HG02571 (cell line): ENCODE data around the gene ZBTB47.

ENCODE experiments used
- ATAC-seq: cut with Tn5 transposase; IDR thresholded peaks from one replicate; pipeline ENCODE4 v1.9.1; 2021; ENCODE audit warnings: mild to moderate bottlenecking, moderate library complexity; ENCODE audit not compliant: unreplicated experiment

ZBTB47 gene

GRCh38 chr3:42684632-42685362, 31.3 kb downstream of the ZBTB47 start:
- no peak for ATAC-seq

- no peak for ATAC-seq
Observed at GRCh38 chr3:42685363-42685881, 31.9 kb downstream of the ZBTB47 start, which contains the start of gene KLHL40. Gene KLHL40, plus strand, starts transcription at chr3:42685537. Its CDS starts 82 bp downstream, at chr3:42685619.

- ATAC-seq: no peak
Observed at GRCh38 chr3:42685891-42686820, 32.7 kb downstream of the ZBTB47 start.

GRCh38 chr3:42686832-42687650, 33.5 kb downstream of the ZBTB47 start:
- ATAC-seq: no peak

- no peak for ATAC-seq
Observed at GRCh38 chr3:42688016-42688415, 34.5 kb downstream of the ZBTB47 start.

GRCh38 chr3:42688487-42689420, 35.3 kb downstream of the ZBTB47 start:
- ATAC-seq: no peak

GRCh38 chr3:42689421-42690014, 36.0 kb downstream of the ZBTB47 start:
- ATAC-seq: no peak

GRCh38 chr3:42690191-42690590, 36.7 kb downstream of the ZBTB47 start:
- ATAC-seq: no peak

GRCh38 chr3:42690766-42691680, 37.5 kb downstream of the ZBTB47 start:
- ATAC-seq: no peak

GRCh38 chr3:42691816-42692666, 38.5 kb downstream of the ZBTB47 start:
- ATAC-seq: no peak

- ATAC-seq: no peak
Observed at GRCh38 chr3:42692667-42693529, 39.4 kb downstream of the ZBTB47 start.

GRCh38 chr3:42693530-42693930, 40.0 kb downstream of the ZBTB47 start:
- ATAC-seq: no peak

GRCh38 chr3:42694366-42694765, 40.9 kb downstream of the ZBTB47 start:
- no peak for ATAC-seq

GRCh38 chr3:42696356-42697288, 43.1 kb downstream of the ZBTB47 start:
- no peak for ATAC-seq

GRCh38 chr3:42697289-42698051, 44.0 kb downstream of the ZBTB47 start:
- ATAC-seq: no peak
